HEK293 (cell line): Measurements from ENCODE around the gene VEGFB.
A peak's percentile ranks its signal among the peaks of the same experiment; 100 is the strongest.

Experiments used
- CTCF ChIA-PET: fragments of 350-600 bp; formaldehyde crosslinking; extraction: SDS; loops from one replicate; lab custom pipeline; 2021; ENCODE audit warnings: antibody characterized with exemption; lab: Yijun Ruan, JAX
- POLR2A ChIA-PET: fragments of 300-600 bp; formaldehyde crosslinking; extraction: SDS; loops from one replicate; lab custom pipeline; 2020; ENCODE audit warnings: antibody characterized with exemption, inconsistent platforms; lab: Yijun Ruan, JAX
- H3K27ac ChIP-seq: fragments of 200-500 bp; sonication (Bioruptor generic); 2 replicates; pipeline ENCODE4 v1.5.1; 2014; ENCODE audit warnings: low read depth, low read length, control low read depth, inconsistent platforms; ENCODE audit errors: extremely low read depth
- H3K36me3 ChIP-seq, 2 experiments: fragments of 200-500 bp in 1 of 2; sonication (Bioruptor generic) in 1 of 2; 1 replicate in 1 of 2; 2 replicates in 1 of 2; pipeline ENCODE4 v1.5.1; 2014 to 2017; ENCODE audit warnings: inconsistent platforms in 2 of 2, low read length in 2 of 2; ENCODE audit not compliant: control insufficient read depth in 2 of 2, insufficient read depth in 1 of 2
- H3K4me1 ChIP-seq: fragments of 200-500 bp; sonication (Bioruptor generic); 2 replicates; pipeline ENCODE4 v1.5.1; 2014; ENCODE audit warnings: mild to moderate bottlenecking, low read length, inconsistent platforms; ENCODE audit not compliant: control insufficient read depth, insufficient read depth
- H3K4me3 ChIP-seq: 2 replicates; pipeline ENCODE4 v1.5.1; 2011; ENCODE audit warnings: low read depth, mild to moderate bottlenecking, control low read depth, low read length, moderate library complexity
- H3K9me3 ChIP-seq: fragments of 200-500 bp; sonication (Bioruptor generic); 2 replicates; pipeline ENCODE4 v1.5.1; 2014; ENCODE audit warnings: low read depth, low read length, inconsistent platforms; ENCODE audit not compliant: control insufficient read depth, insufficient read depth
- FEZF1 ChIP-seq: fragments of 450-650 bp; formaldehyde crosslinking; IDR thresholded peaks from 2 replicates; pipeline ENCODE4 v1.5.1; 2016; ENCODE audit warnings: missing biosample characterization, missing genetic modification characterization
- MZF1 ChIP-seq: fragments of 450-650 bp; formaldehyde crosslinking; IDR thresholded peaks from 2 replicates; pipeline ENCODE4 v1.5.1; 2017; ENCODE audit warnings: missing biosample characterization, missing genetic modification characterization, borderline replicate concordance
- PRDM10 ChIP-seq: fragments of 450-650 bp; formaldehyde crosslinking; IDR thresholded peaks from 2 replicates; pipeline ENCODE4 v1.5.1; 2016; ENCODE audit warnings: missing biosample characterization, missing genetic modification characterization
- SCRT2 ChIP-seq: fragments of 450-650 bp; formaldehyde crosslinking; IDR thresholded peaks from 2 replicates; pipeline ENCODE4 v1.5.1; 2016; ENCODE audit warnings: missing biosample characterization, missing genetic modification characterization
- ZBTB17 ChIP-seq: fragments of 450-650 bp; formaldehyde crosslinking; IDR thresholded peaks from 2 replicates; pipeline ENCODE4 v1.5.1; 2016; ENCODE audit warnings: missing biosample characterization, missing genetic modification characterization
- ZNF157 ChIP-seq: fragments of 450-650 bp; formaldehyde crosslinking; IDR thresholded peaks from 2 replicates; pipeline ENCODE4 v1.5.1; 2016; ENCODE audit warnings: missing biosample characterization, missing genetic modification characterization
- ZNF174 ChIP-seq: fragments of 450-650 bp; formaldehyde crosslinking; IDR thresholded peaks from 2 replicates; pipeline ENCODE4 v1.5.0; 2017; ENCODE audit warnings: missing biosample characterization, mild to moderate bottlenecking, missing genetic modification characterization
- ZNF398 ChIP-seq: fragments of 450-650 bp; formaldehyde crosslinking; IDR thresholded peaks from 2 replicates; pipeline ENCODE4 v1.5.1; 2017; ENCODE audit warnings: missing biosample characterization, missing genetic modification characterization
- ZNF629 ChIP-seq: fragments of 450-650 bp; formaldehyde crosslinking; IDR thresholded peaks from 2 replicates; pipeline ENCODE4 v1.5.1; 2017; ENCODE audit warnings: missing biosample characterization, missing genetic modification characterization
- ZNF660 ChIP-seq: fragments of 450-650 bp; IDR thresholded peaks from 2 replicates; pipeline ENCODE4 v1.5.1; 2018; ENCODE audit warnings: missing biosample characterization, mild to moderate bottlenecking, missing genetic modification characterization
- ZNF76 ChIP-seq: fragments of 450-650 bp; formaldehyde crosslinking; IDR thresholded peaks from 2 replicates; pipeline ENCODE4; 2016; ENCODE audit warnings: low read depth, missing biosample characterization, missing genetic modification characterization, borderline replicate concordance
- ZNF785 ChIP-seq: fragments of 450-650 bp; formaldehyde crosslinking; IDR thresholded peaks from 2 replicates; pipeline ENCODE4 v1.5.1; 2016; ENCODE audit warnings: missing biosample characterization, missing genetic modification characterization
- ZNF791 ChIP-seq: fragments of 450-650 bp; formaldehyde crosslinking; IDR thresholded peaks from 2 replicates; pipeline ENCODE4 v1.5.1; 2016; ENCODE audit warnings: missing biosample characterization, missing genetic modification characterization
- TF ChIP-seq, protein P1 (sequence below): fragments of 450-650 bp; formaldehyde crosslinking; IDR thresholded peaks from 2 replicates; pipeline ENCODE4 v1.5.1; 2016; ENCODE audit warnings: missing biosample characterization, missing genetic modification characterization

VEGFB gene

DNA sequence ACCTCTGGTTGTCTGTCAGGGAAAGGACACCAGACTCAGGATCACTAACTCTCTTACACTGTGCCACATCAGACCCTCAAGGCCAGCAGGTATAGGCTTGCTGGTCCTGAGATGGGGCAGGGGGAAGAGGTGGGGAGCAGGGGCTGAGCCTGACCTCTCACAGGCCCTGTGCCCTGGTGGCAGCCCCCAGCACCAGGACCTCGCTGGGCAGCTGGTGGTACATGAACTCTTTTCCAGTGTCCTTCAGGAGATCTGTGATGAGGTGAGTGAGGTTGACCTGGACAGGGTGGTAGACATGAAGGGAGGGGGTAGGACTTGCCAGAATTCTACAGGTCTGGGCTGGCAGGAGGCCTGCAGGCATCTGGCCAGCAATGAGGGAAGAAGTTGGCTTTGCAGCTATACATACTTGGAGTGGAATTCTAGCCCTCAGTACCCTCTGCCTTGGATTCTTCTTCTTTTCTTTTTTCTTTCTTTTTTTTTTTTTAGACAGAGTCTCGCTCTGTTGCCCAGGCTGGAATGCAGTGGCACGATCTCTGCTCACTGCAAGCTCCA lies 6.9 kb upstream of the VEGFB start:
- no peak overlapping the region for H3K27ac ChIP-seq
- CTCF ChIA-PET: interaction anchor here (0.6 to 1.2 kb wide), 2 partner anchors 50 to 390 kb away, joined by 3 read pairs; no protein-coding TSS in a partner anchor
- no peak for TF ChIP-seq MZF1 (tag by site-specific recombination)
- TF ChIP-seq SCRT2 (tag by site-specific recombination): peak; percentile 72
- peaks cover 3% of the 10 kb centered on the region; the same call in 1 of the 2 replicates for H3K4me1 ChIP-seq
- H3K9me3 ChIP-seq: no peaks in the 10 kb centered on the region
- H3K4me3 ChIP-seq: no peak overlapping the region
- POLR2A ChIA-PET: interaction anchor here (1.0 to 3.5 kb wide), 4 partner anchors 14 to 44 kb away, joined by 5 to 29 read pairs (median 9); partner anchors contain the start of genes FKBP2 and STIP1
- H3K36me3 ChIP-seq: peaks cover 0 to 17% of the 10 kb centered on the region in 2 experiments; a peak in 1 of 3 replicates

DNA sequence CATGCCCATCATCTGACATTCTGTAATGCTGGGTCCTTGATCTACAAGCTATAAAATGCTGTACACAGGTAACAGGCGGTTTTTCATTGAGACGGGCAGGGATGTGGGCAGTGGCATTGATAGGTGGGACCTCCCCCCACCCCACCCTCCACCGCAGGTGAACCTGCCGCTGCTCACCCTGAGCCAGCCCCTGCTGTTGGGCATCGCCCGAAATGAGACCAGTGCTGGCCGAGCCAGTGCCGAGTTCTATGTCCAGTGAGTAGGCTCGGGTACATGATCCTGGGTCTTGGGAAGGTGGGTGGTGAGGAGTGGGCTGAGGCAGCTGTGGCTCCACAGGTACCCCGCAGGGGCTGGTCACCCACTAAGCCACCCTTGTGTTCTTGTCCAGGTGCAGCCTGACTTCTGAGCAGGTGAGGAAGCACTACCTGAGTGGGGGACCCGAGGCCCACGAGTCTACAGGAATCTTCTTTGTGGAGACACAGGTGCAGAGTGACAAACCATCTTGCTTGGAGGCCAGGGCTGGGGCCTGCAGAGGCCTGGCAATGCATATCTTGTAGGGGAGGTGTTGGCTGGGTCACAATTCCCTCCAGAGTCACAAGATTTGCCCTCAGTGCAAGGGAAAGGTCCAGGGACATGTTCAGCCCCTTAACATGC lies 5.2 kb upstream of the VEGFB start:
- TF ChIP-seq SCRT2 (tag by site-specific recombination): peak; percentile 34; the same call in 1 of the 2 replicates
- no peak for TF ChIP-seq ZBTB17 (tag by site-specific recombination)
- no peak for TF ChIP-seq ZNF157 (tag by site-specific recombination)
- TF ChIP-seq ZNF174 (tag by site-specific recombination): no peak
- Histone ChIP-seq H3K4me3 (no peak overlapping the region), H3K4me1 (peaks cover 3% of the 10 kb centered on the region; the same call in 1 of the 2 replicates), H3K36me3 (peaks cover 0 to 5% of the 10 kb centered on the region in 2 experiments; a peak in 1 of 3 replicates), H3K27ac (no peak overlapping the region), H3K9me3 (no peaks in the 10 kb centered on the region)
- CTCF ChIA-PET: interaction anchor here (0.6 to 1.7 kb wide), 3 partner anchors 25 to 228 kb away, joined by 3 to 5 read pairs (median 4); no protein-coding TSS in a partner anchor
- POLR2A ChIA-PET: interaction anchor here (0.8 to 3.5 kb wide), 2 partner anchors 12 to 44 kb away, joined by 3 to 29 read pairs; partner anchors contain the start of genes FKBP2 and STIP1

DNA sequence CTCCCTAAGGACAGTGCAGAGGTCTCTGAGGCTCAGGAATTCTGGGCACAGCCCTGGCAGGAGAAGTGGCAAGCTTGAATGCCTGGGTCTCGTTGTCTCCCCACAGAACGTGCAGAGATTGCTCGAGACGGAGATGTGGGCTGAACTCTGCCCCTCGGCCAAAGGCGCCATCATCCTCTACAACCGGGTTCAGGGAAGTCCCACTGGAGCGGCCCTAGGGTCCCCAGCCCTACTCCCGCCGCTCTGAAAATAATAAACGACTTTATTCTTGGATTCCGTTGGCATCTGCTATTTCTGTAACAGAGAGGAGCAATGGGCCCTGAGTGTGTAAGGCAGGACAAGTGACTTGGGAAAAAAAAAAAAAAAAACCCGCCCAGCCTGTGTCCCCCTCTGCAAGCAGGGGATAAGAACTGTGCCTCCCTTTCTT lies 4.6 kb upstream of the VEGFB start:
- no peaks in the 10 kb centered on the region for H3K9me3 ChIP-seq
- H3K4me1 ChIP-seq: peaks cover 3% of the 10 kb centered on the region; the same call in 1 of the 2 replicates
- CTCF ChIA-PET: interaction anchor here (0.6 to 1.7 kb wide), 4 partner anchors 25 to 1525 kb away, joined by 3 to 5 read pairs (median 4); no protein-coding TSS in a partner anchor
- H3K36me3 ChIP-seq: no peaks in the 10 kb centered on the region
- peak overlapping the region; percentile 42; the same call in 1 of the 2 replicates for H3K27ac ChIP-seq
- POLR2A ChIA-PET: interaction anchor here (0.8 to 0.9 kb wide), 2 partner anchors 10 to 55 kb away, joined by 3 read pairs; partner anchors contain the start of gene BAD
- H3K4me3 ChIP-seq: peak overlapping the region; percentile 34
- TF ChIP-seq ZNF785 (no peak), ZNF629 (tag by site-specific recombination) (no peak), ZNF791 (tag by site-specific recombination) (no peak), ZNF398 (no peak), FEZF1 (no peak), PRDM10 (peak; percentile 91), ZNF660 (no peak), ZNF76 (tag by site-specific recombination) (no peak)
- TF ChIP-seq, protein P1, sequence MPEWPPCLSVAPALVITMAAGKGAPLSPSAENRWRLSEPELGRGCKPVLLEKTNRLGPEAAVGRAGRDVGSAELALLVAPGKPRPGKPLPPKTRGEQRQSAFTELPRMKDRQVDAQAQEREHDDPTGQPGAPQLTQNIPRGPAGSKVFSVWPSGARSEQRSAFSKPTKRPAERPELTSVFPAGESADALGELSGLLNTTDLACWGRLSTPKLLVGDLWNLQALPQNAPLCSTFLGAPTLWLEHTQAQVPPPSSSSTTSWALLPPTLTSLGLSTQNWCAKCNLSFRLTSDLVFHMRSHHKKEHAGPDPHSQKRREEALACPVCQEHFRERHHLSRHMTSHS (tag by site-specific recombination): no peak
